Smooth muscle cell (in vitro differentiated cells): ENCODE results near the gene SAMD9L. TPM values are rescaled to one million over a fixed set of nuclear protein-coding genes. Genes with fewer than 3 reads are reported as not detected.

Experiments used
- DNase-seq: peaks from one replicate; lab custom pipeline; 2025; ENCODE audit not compliant: unreplicated experiment; lab: John Stamatoyannopoulos, UW
- H2AFZ ChIP-seq: fragments of 200-600 bp; sonication (generic); 2 replicates; pipeline ENCODE4 v1.6.0; 2016; ENCODE audit warnings: antibody characterized with exemption, low read depth, mild to moderate bottlenecking
- H3F3A ChIP-seq: fragments of 200-600 bp; sonication (generic); 2 replicates; pipeline ENCODE4 v1.6.0; 2017; ENCODE audit warnings: antibody characterized with exemption, low read depth
- H3K27ac ChIP-seq: fragments of 200-600 bp; sonication (generic); 2 replicates; pipeline ENCODE4 v1.5.1; 2016; ENCODE audit warnings: low read depth, mild to moderate bottlenecking
- H3K27me3 ChIP-seq: fragments of 200-600 bp; sonication (generic); 2 replicates; pipeline ENCODE4 v1.6.1; 2016; ENCODE audit warnings: low read depth, mild to moderate bottlenecking
- H3K36me3 ChIP-seq: fragments of 200-600 bp; sonication (generic); 2 replicates; pipeline ENCODE4 v1.5.1; 2016; ENCODE audit warnings: low read depth
- H3K4me1 ChIP-seq: fragments of 200-600 bp; sonication (generic); 2 replicates; pipeline ENCODE4 v1.5.1; 2016; ENCODE audit warnings: low read depth
- H3K4me2 ChIP-seq: fragments of 200-600 bp; sonication (generic); 2 replicates; pipeline ENCODE4 v1.6.0; 2016; ENCODE audit warnings: mild to moderate bottlenecking
- H3K4me3 ChIP-seq: fragments of 200-600 bp; sonication (generic); 2 replicates; pipeline ENCODE4 v1.5.1; 2016; ENCODE audit warnings: mild to moderate bottlenecking
- H3K79me2 ChIP-seq: fragments of 200-600 bp; sonication (generic); 2 replicates; pipeline ENCODE4 v1.6.0; 2016; ENCODE audit warnings: low read depth, mild to moderate bottlenecking
- H3K9ac ChIP-seq: fragments of 200-600 bp; sonication (generic); 2 replicates; pipeline ENCODE4 v1.6.0; 2016; ENCODE audit warnings: low read depth
- H3K9me3 ChIP-seq: fragments of 200-600 bp; sonication (generic); replicated peaks from 2 replicates; pipeline ENCODE4 v1.5.1; 2016; ENCODE audit warnings: low read depth
- H4K20me1 ChIP-seq: fragments of 200-600 bp; sonication (generic); 2 replicates; pipeline ENCODE4 v1.6.0; 2016; ENCODE audit warnings: low read depth
- WGBS: methylation state at CpG from one replicate; pipeline ENCODE4 v1.1.7; 2016; ENCODE audit warnings: low lambda C conversion rate; 5-methylcytosine and 5-hydroxymethylcytosine counted together
- polyA plus RNA-seq: library from polyadenylated mRNA; unstranded; fragments of >200 nt; fragmentation: Nextera tagmentation; extraction: Ambion mirVana; gene quantifications from 2 replicates; pipeline ENCODE4 v1.2.1, GENCODE V29; 2016
- total RNA-seq: library from RNA; depleted of rRNA; stranded (reverse); fragments of >200 nt; gene quantifications from 2 replicates; pipeline ENCODE4 v1.2.3, GENCODE V29; 2014
- TF ChIP-seq, protein P1 (sequence below): fragments of 200-600 bp; sonication (generic); IDR thresholded peaks from 2 replicates; pipeline ENCODE4 v1.5.1; 2017; ENCODE audit warnings: borderline replicate concordance, mild to moderate bottlenecking, antibody characterized with exemption; ENCODE audit not compliant: insufficient read depth, poor library complexity, severe bottlenecking

SAMD9L gene
- total and polyA plus RNA-seq, 2 experiments from 2014 or later, result 0.31 to 2.7 TPM

DNA sequence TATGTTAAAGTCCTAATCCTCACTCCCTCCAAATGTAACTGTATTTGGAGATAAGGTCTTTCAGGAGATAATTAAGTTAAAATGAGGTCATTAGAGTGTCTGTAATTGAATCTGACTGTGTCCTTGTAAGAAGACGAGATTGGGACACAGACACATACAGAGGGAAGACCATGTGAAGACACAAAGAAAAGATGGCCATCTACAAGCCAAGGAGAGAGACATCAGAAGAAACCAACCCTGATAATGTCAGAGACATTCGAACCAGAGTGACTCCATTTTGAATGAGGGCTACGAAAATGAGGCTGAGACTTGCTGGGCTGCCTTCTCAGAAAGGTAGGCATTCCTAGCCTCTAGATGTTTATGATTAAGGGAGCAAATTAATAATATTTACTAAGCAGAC, 542 bp upstream of the SAMD9L start:
- Histone ChIP-seq H3K36me3 (no peaks in the 10 kb centered on the region), H2AFZ (peak overlapping the region; percentile 37), H3K9me3 (no peaks in the 10 kb centered on the region), H3K4me2 (no peak overlapping the region), H3K9ac (no peak overlapping the region), H3K27ac (no peak overlapping the region), H3F3A (no peaks in the 10 kb centered on the region), H3K4me3 (no peak overlapping the region), H3K79me2 (no peaks in the 10 kb centered on the region), H3K4me1 (peaks cover 12% of the 10 kb centered on the region), H4K20me1 (no peaks in the 10 kb centered on the region), H3K27me3 (no peaks in the 10 kb centered on the region)
- TF ChIP-seq, protein P1, sequence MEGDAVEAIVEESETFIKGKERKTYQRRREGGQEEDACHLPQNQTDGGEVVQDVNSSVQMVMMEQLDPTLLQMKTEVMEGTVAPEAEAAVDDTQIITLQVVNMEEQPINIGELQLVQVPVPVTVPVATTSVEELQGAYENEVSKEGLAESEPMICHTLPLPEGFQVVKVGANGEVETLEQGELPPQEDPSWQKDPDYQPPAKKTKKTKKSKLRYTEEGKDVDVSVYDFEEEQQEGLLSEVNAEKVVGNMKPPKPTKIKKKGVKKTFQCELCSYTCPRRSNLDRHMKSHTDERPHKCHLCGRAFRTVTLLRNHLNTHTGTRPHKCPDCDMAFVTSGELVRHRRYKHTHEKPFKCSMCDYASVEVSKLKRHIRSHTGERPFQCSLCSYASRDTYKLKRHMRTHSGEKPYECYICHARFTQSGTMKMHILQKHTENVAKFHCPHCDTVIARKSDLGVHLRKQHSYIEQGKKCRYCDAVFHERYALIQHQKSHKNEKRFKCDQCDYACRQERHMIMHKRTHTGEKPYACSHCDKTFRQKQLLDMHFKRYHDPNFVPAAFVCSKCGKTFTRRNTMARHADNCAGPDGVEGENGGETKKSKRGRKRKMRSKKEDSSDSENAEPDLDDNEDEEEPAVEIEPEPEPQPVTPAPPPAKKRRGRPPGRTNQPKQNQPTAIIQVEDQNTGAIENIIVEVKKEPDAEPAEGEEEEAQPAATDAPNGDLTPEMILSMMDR, result no peak
- WGBS, result 77% methylated on average over 3 of the region's 3 CpGs
- DNase-seq, result no peak

DNA sequence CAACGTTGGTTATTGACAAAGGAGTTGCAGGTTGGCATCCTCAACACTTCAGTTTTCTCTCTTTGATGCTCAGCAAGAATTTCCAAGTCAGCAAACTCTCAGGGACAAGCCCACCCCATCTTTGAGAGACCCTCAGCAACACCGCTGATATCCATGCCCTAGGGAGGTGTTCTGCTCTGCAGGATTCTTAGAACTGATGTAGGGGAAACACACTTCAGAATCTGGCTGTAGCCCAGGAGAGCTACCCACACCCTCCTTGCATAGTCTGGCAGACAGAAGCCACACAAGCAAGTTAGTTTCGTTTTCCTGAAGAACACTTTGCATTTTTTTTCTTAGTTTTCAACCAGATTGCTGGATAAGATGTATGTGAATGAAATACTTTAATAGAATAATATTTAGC, 822 bp downstream of the SAMD9L start:
- Histone ChIP-seq H3K9ac (no peak overlapping the region), H3K27me3 (no peaks in the 10 kb centered on the region), H3K4me2 (peak overlapping the region; percentile 68), H3K36me3 (no peaks in the 10 kb centered on the region), H3K27ac (no peak overlapping the region), H4K20me1 (no peaks in the 10 kb centered on the region), H3K79me2 (no peaks in the 10 kb centered on the region), H3F3A (no peaks in the 10 kb centered on the region), H3K4me1 (peaks cover 12% of the 10 kb centered on the region), H3K4me3 (peak overlapping the region; percentile 34), H3K9me3 (no peaks in the 10 kb centered on the region), H2AFZ (peak overlapping the region; percentile 32)
- DNase-seq, result no peak
- whole genome bisulfite sequencing, result 65% methylated on average over 3 of the region's 3 CpGs
- TF ChIP-seq, protein P1, result no peak

DNA sequence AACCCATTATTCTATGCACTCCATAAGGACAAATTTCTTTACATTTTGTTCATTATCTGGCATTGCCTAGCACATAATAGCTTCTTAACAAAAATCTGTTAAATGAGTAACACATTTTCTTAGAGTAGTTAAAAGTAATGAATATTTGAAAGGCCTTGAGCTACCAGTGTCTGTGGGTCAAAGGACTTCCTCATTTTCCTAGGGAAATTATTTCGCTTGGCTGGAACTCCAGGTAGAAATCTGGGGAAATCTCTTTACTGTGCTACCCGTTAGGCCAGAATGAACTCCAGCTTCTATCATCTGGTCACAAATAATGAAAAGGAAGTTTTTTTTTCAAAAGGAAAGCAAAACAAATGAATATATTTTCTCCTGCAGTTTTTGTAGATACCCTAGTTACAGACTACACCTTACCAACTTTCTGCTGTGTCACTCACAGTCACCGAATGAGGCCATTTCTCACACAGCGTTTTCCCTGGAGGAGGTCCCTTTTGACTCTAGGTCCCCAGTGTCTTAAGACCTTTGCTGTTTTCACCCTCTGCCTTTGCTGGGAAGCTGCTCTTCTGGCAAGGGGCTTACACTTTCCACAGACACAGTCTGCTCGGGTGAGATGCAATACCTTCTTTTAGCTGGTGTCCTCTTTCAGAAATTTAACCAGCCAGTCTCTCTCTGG, 1.6 kb downstream of the SAMD9L start:
- DNase-seq, result no peak
- H3K9ac ChIP-seq, result no peak overlapping the region
- 90% methylated on average over 5 of the region's 5 CpGs for WGBS

More for the DNA sequence above, 1.6 kb downstream of the SAMD9L start:
- Histone ChIP-seq H3K27ac (no peak overlapping the region), H3F3A (no peaks in the 10 kb centered on the region), H3K36me3 (no peaks in the 10 kb centered on the region), H3K27me3 (no peaks in the 10 kb centered on the region), H3K9me3 (no peaks in the 10 kb centered on the region), H4K20me1 (no peaks in the 10 kb centered on the region), H3K4me3 (no peak overlapping the region), H3K4me1 (peaks cover 12% of the 10 kb centered on the region), H3K79me2 (no peaks in the 10 kb centered on the region), H3K4me2 (no peak overlapping the region), H2AFZ (no peak overlapping the region)
- TF ChIP-seq, protein P1, result no peak
